HEK293 (cell line): ENCODE results near the gene C12orf57.

Source experiments
- CTCF ChIA-PET: fragments of 350-600 bp; formaldehyde crosslinking; extraction: SDS; loops from one replicate; lab custom pipeline; 2021; ENCODE audit warnings: antibody characterized with exemption; lab: Yijun Ruan, JAX
- POLR2A ChIA-PET: fragments of 300-600 bp; formaldehyde crosslinking; extraction: SDS; loops from one replicate; lab custom pipeline; 2020; ENCODE audit warnings: antibody characterized with exemption, inconsistent platforms; lab: Yijun Ruan, JAX
- H3K27ac ChIP-seq: fragments of 200-500 bp; sonication (Bioruptor generic); 2 replicates; pipeline ENCODE4 v1.5.1; 2014; ENCODE audit warnings: low read depth, low read length, control low read depth, inconsistent platforms; ENCODE audit errors: extremely low read depth
- H3K36me3 ChIP-seq, 2 experiments: fragments of 200-500 bp in 1 of 2; sonication (Bioruptor generic) in 1 of 2; 1 replicate in 1 of 2; 2 replicates in 1 of 2; pipeline ENCODE4 v1.5.1; 2014 to 2017; ENCODE audit warnings: inconsistent platforms in 2 of 2, low read length in 2 of 2; ENCODE audit not compliant: control insufficient read depth in 2 of 2, insufficient read depth in 1 of 2
- H3K4me1 ChIP-seq: fragments of 200-500 bp; sonication (Bioruptor generic); 2 replicates; pipeline ENCODE4 v1.5.1; 2014; ENCODE audit warnings: mild to moderate bottlenecking, low read length, inconsistent platforms; ENCODE audit not compliant: control insufficient read depth, insufficient read depth
- H3K4me3 ChIP-seq: 2 replicates; pipeline ENCODE4 v1.5.1; 2011; ENCODE audit warnings: low read depth, mild to moderate bottlenecking, control low read depth, low read length, moderate library complexity
- H3K9me3 ChIP-seq: fragments of 200-500 bp; sonication (Bioruptor generic); 2 replicates; pipeline ENCODE4 v1.5.1; 2014; ENCODE audit warnings: low read depth, low read length, inconsistent platforms; ENCODE audit not compliant: control insufficient read depth, insufficient read depth
- KLF16 ChIP-seq: fragments of 450-650 bp; formaldehyde crosslinking; IDR thresholded peaks from 2 replicates; pipeline ENCODE4 v1.5.1; 2017; ENCODE audit warnings: missing biosample characterization, missing genetic modification characterization
- SP2 ChIP-seq: fragments of 450-650 bp; formaldehyde crosslinking; IDR thresholded peaks from 2 replicates; pipeline ENCODE4 v1.5.1; 2016; ENCODE audit warnings: missing biosample characterization, missing genetic modification characterization
- ZBTB11 ChIP-seq: fragments of 450-650 bp; formaldehyde crosslinking; conservative IDR thresholded peaks from 2 replicates; pipeline ENCODE4 v1.5.1; 2016; ENCODE audit warnings: low read depth, missing biosample characterization, missing genetic modification characterization
- ZBTB21 ChIP-seq: fragments of 450-650 bp; formaldehyde crosslinking; IDR thresholded peaks from 2 replicates; pipeline ENCODE4 v1.5.1; 2017; ENCODE audit warnings: missing biosample characterization, missing genetic modification characterization
- ZBTB7A ChIP-seq: fragments of 450-650 bp; formaldehyde crosslinking; IDR thresholded peaks from 2 replicates; pipeline ENCODE4 v1.5.1; 2016; ENCODE audit warnings: low read depth, missing biosample characterization, missing genetic modification characterization
- ZBTB8A ChIP-seq: fragments of 450-650 bp; formaldehyde crosslinking; IDR thresholded peaks from 2 replicates; pipeline ENCODE4 v1.5.1; 2016; ENCODE audit warnings: missing biosample characterization, missing genetic modification characterization
- ZFP41 ChIP-seq: fragments of 450-650 bp; formaldehyde crosslinking; IDR thresholded peaks from 2 replicates; pipeline ENCODE4 v1.5.1; 2016; ENCODE audit warnings: missing biosample characterization, missing genetic modification characterization, borderline replicate concordance
- ZNF140 ChIP-seq: fragments of 450-650 bp; formaldehyde crosslinking; IDR thresholded peaks from 2 replicates; pipeline ENCODE4 v1.5.1; 2016; ENCODE audit warnings: missing biosample characterization, missing genetic modification characterization
- ZNF157 ChIP-seq: fragments of 450-650 bp; formaldehyde crosslinking; IDR thresholded peaks from 2 replicates; pipeline ENCODE4 v1.5.1; 2016; ENCODE audit warnings: missing biosample characterization, missing genetic modification characterization
- ZNF214 ChIP-seq: fragments of 450-650 bp; formaldehyde crosslinking; IDR thresholded peaks from 2 replicates; pipeline ENCODE4 v1.5.1; 2017; ENCODE audit warnings: missing biosample characterization, mild to moderate bottlenecking, missing genetic modification characterization, borderline replicate concordance
- ZNF23 ChIP-seq: fragments of 450-650 bp; formaldehyde crosslinking; IDR thresholded peaks from 2 replicates; pipeline ENCODE4 v1.5.1; 2016; ENCODE audit warnings: missing biosample characterization, missing genetic modification characterization, borderline replicate concordance
- ZNF398 ChIP-seq: fragments of 450-650 bp; formaldehyde crosslinking; IDR thresholded peaks from 2 replicates; pipeline ENCODE4 v1.5.1; 2017; ENCODE audit warnings: missing biosample characterization, missing genetic modification characterization
- ZNF426 ChIP-seq: fragments of 450-650 bp; formaldehyde crosslinking; IDR thresholded peaks from 2 replicates; pipeline ENCODE4 v1.5.1; 2017; ENCODE audit warnings: missing biosample characterization, missing genetic modification characterization, mild to moderate bottlenecking, inconsistent platforms, moderate library complexity
- ZNF561 ChIP-seq: fragments of 450-650 bp; IDR thresholded peaks from 2 replicates; pipeline ENCODE4 v1.5.1; 2018; ENCODE audit warnings: missing biosample characterization, missing genetic modification characterization, borderline replicate concordance
- ZNF585B ChIP-seq: fragments of 450-650 bp; formaldehyde crosslinking; IDR thresholded peaks from 2 replicates; pipeline ENCODE4 v1.5.1; 2016; ENCODE audit warnings: missing biosample characterization, missing genetic modification characterization
- ZNF600 ChIP-seq: fragments of 450-650 bp; formaldehyde crosslinking; IDR thresholded peaks from 2 replicates; pipeline ENCODE4 v1.5.1; 2016; ENCODE audit warnings: missing biosample characterization, missing genetic modification characterization
- ZNF626 ChIP-seq: fragments of 450-650 bp; sonication (Bioruptor Pico); formaldehyde crosslinking; IDR thresholded peaks from 2 replicates; pipeline ENCODE4 v1.5.1; 2018; ENCODE audit warnings: missing biosample characterization, missing genetic modification characterization, inconsistent platforms
- ZNF629 ChIP-seq: fragments of 450-650 bp; formaldehyde crosslinking; IDR thresholded peaks from 2 replicates; pipeline ENCODE4 v1.5.1; 2017; ENCODE audit warnings: missing biosample characterization, missing genetic modification characterization
- ZNF692 ChIP-seq: fragments of 450-650 bp; formaldehyde crosslinking; IDR thresholded peaks from 2 replicates; pipeline ENCODE4 v1.5.1; 2016; ENCODE audit warnings: missing biosample characterization, missing genetic modification characterization
- ZNF707 ChIP-seq: fragments of 450-650 bp; formaldehyde crosslinking; IDR thresholded peaks from 2 replicates; pipeline ENCODE4 v1.5.1; 2016; ENCODE audit warnings: missing biosample characterization, missing genetic modification characterization

Gene C12orf57

GRCh38 chr12:6952121-6952862 lies 8.5 kb downstream of the C12orf57 start:
- no peaks in the 10 kb centered on the region for H3K36me3 ChIP-seq
- no peak overlapping the region for H3K27ac ChIP-seq
- CTCF ChIA-PET = interaction anchor here (1.1 to 1.7 kb wide), 4 partner anchors 10 to 28 kb away, joined by 4 to 6 read pairs (median 5); no protein-coding TSS in a partner anchor
- TF ChIP-seq ZBTB11 = no peak
- no peak for TF ChIP-seq ZNF426 (tag by site-specific recombination)
- TF ChIP-seq ZNF600 (tag by site-specific recombination) = 0 out of 2 replicates have a peak, but pooled peaks have one; percentile 12
- TF ChIP-seq ZNF626 (tag by site-specific recombination) = no peak
- TF ChIP-seq, all 188 proteins: peak for 1
- Histone ChIP-seq H3K9me3 (no peaks in the 10 kb centered on the region), H3K4me3 (no peak overlapping the region), H3K4me1 (no peaks in the 10 kb centered on the region)
- POLR2A ChIA-PET = no interaction called here

GRCh38 chr12:6952863-6953441 lies 9.1 kb downstream of the C12orf57 start:
- Histone ChIP-seq H3K9me3 (no peaks in the 10 kb centered on the region), H3K4me1 (no peaks in the 10 kb centered on the region), H3K36me3 (no peaks in the 10 kb centered on the region), H3K4me3 (no peak overlapping the region), H3K27ac (no peak overlapping the region)
- TF ChIP-seq ZNF707 (tag by site-specific recombination) (no peak), ZNF426 (tag by site-specific recombination) (no peak), ZFP41 (tag by site-specific recombination) (no peak), ZNF561 (tag by site-specific recombination) (no peak), ZNF585B (tag by site-specific recombination) (no peak), ZBTB7A (tag by site-specific recombination) (no peak), ZNF157 (tag by site-specific recombination) (no peak), ZNF692 (tag by site-specific recombination) (no peak), ZNF140 (tag by site-specific recombination) (no peak)
- ChIA-PET CTCF (interaction anchor here (1.1 to 1.7 kb wide), 3 partner anchors 9 to 29 kb away, joined by 5 to 6 read pairs (median 5); no protein-coding TSS in a partner anchor), POLR2A (no interaction called here)

- TF ChIP-seq ZBTB21 (tag by site-specific recombination) (0 out of 2 replicates have a peak, but pooled peaks have one; percentile 55), ZNF214 (tag by site-specific recombination) (no peak), ZNF398 (tag by site-specific recombination) (peak; percentile 53), ZNF23 (tag by site-specific recombination) (no peak), KLF16 (tag by site-specific recombination) (no peak), SP2 (tag by site-specific recombination) (no peak), ZBTB8A (tag by site-specific recombination) (peak; percentile 69), ZNF629 (tag by site-specific recombination) (peak; percentile 29; the same call in 1 of the 2 replicates)
- POLR2A ChIA-PET = interaction anchor here (1.3 kb wide), 1 partner anchor 9 kb away, joined by 4 read pairs; the partner anchor contains the start of gene C12orf57
- Histone ChIP-seq H3K4me1 (no peaks in the 10 kb centered on the region), H3K27ac (no peak overlapping the region), H3K4me3 (no peak overlapping the region), H3K9me3 (no peaks in the 10 kb centered on the region), H3K36me3 (no peaks in the 10 kb centered on the region)
- CTCF ChIA-PET = interaction anchor here (0.6 to 1.7 kb wide), 5 partner anchors 8 to 29 kb away, joined by 5 to 8 read pairs (median 5); no protein-coding TSS in a partner anchor
Observed at GRCh38 chr12:6953442-6954315, 9.9 kb downstream of the C12orf57 start.
